ENCODE data around the gene UGT1A9.

Gene UGT1A9

DNA sequence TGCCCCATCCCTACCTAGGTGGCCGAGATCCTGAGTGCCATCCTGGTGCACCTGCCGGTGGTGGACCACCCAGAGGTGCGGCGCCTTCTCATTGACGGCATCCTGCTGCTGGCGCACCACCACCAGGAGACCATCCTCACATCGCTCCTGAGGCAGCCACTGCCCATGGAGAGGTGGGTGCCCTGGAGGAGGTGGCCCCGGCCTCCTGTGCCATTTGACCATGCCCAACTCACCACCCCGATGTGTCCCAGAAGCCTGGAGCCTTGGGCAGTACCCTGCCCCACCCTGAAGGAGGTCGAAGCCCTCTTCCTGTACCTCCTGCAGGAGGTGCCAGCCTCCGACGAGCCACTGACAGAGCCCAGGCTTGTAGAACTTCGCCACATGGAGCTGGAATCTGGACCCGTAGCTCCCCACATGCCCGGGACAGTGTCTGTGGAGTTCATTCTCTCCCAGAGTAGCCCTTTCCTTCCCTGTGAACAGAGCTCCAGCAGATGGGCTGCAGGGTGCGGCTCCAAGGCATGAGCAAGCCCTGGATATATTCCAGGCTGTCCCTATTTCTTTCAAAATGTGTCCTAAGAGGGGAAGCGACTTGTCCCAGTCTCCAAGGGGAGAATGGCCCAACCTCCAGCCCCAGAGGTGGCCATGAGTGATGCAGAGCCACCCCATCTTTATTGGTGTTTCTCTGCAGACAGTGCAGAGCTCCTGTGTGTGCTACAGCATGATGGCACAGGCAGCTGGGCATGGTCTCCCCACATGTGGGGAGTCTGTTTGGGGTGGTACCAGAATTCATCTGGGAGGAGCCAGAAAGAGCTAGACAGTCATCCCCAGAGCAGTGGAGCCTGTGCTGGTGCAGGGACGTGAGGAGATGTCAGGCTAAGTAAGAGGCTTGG, 148.4 kb downstream of the UGT1A9 start:
- no peak for DNase-seq

DNA sequence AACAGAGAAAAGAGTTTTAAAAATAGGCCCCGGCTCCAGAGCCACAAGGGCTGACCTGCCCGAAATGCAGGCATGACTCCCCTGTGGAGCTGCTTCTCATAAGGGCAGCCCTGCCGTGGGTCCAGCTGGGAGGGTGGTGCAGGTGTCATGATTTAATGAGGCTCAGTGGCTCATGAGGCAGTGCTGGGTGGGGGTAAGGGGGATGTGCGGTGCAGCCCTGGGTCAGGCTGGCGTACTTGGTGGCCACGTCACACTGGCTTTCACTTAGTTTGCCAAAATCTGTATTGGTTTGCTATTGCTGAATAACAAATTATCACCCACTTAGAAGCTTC, 149.0 kb downstream of the UGT1A9 start:
- no peak for DNase-seq

DNA sequence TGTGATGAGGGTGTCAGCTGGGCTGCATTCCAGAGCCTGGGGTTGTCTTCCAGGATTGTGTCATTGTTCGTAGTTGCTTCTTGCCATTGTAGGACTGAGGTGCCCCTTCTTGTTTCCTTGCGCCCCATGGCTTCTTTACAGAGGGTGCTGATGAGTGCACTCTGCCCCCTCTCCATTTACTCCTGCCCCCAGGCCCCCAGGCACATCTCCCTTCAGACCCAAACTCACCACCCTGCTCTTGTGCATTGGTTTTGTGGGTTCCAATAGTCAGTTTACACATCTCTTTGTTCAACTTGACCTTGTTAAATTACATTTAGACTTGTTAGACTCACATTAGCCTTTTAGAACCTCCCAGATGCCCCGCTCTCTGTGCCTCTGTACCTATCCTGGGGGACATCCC, 149.5 kb downstream of the UGT1A9 start:
- no peak for DNase-seq

DNA sequence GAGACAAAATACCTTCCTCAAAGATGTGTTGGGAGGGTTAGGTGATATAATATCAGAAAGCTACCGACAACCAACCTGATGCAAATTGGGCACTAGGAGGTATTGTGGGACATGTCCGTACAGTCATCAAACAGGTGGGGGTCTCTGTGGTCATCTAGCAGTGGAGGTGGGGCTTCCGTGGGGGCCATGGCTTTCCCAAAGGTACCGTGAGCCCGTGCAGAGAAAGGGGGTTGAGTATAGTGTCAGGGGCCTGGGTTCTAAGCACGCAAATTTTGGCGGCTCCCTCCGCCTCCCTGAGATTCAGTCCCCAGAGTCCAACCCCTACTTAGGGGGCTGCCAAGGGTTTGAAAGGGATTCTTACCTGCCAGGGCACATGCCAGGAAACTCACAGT, 150.0 kb downstream of the UGT1A9 start:
- no peak for DNase-seq

DNA sequence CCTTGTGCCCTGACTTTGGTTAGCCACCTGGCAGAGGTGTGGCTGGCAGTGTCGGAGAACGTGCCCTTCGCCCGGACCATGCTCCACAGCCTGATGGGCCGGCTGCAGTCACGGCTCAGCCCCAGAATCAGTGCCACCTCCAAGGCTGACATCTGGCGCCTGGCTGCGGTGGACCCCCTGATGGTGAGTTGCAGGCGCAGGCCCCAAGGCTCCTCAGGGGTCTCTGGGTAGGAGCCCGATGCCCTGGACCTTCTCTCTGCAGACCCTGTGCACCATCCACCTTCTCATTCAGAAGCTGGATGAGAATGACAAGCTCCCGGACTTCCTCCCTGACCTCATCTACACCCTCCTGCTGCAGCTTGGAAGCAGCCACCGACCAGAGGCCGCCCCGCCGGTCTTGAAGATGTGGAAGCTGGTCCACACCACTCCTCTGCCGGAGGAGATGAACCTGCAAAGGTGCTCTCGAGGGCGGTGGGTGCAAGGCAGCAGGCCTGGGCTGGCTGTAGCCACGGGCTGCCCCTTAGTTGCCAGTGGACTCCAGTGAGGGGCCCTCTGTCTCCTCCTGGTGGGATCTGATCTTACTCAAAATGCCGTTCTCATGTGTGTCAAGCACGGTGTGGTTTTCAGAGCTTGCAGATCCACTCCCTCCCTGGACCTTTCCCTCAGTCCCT, 150.5 kb downstream of the UGT1A9 start:
- DNase-seq, result no peak
